HCT116 (cell line): ENCODE measurements around the gene LINGO1.

Experiments
- CBX3 ChIP-seq: IDR thresholded peaks from 2 replicates; pipeline ENCODE4 v1.6.1; 2012; ENCODE audit warnings: low read depth
- CEBPB ChIP-seq: IDR thresholded peaks from 2 replicates; pipeline ENCODE4 v1.6.1; 2012; ENCODE audit warnings: low read depth
- CTCF ChIP-seq, 3 experiments: fragments of 200-600 bp in 1 of 3; sonication (generic) in 1 of 3; IDR thresholded peaks in 2 of 3; conservative IDR thresholded peaks in 1 of 3; 2 replicates each; pipeline ENCODE4 v1.5.1; 2012 to 2017; ENCODE audit warnings: low read depth in 2 of 3, low read length in 2 of 3, antibody characterized with exemption in 1 of 3, borderline replicate concordance in 1 of 3, control low read depth in 1 of 3, mild to moderate bottlenecking in 1 of 3, mixed read lengths in 1 of 3, mixed run types in 1 of 3, moderate library complexity in 1 of 3; ENCODE audit not compliant: insufficient read depth in 1 of 3
- EZH2 ChIP-seq: fragments of 200-600 bp; sonication (generic); IDR thresholded peaks from 2 replicates; pipeline ENCODE4 v1.6.1; 2017; ENCODE audit warnings: antibody characterized with exemption, mixed run types
- EZH2phosphoT487 ChIP-seq: fragments of 200-600 bp; IDR thresholded peaks from 2 replicates; pipeline ENCODE4 v1.6.1; 2018; ENCODE audit warnings: antibody characterized with exemption, borderline replicate concordance
- FOSL1 ChIP-seq: IDR thresholded peaks from 2 replicates; pipeline ENCODE4 v1.6.1; 2012; ENCODE audit warnings: low read depth
- JUND ChIP-seq: IDR thresholded peaks from 2 replicates; pipeline ENCODE4 v1.6.1; 2012
- POLR2A ChIP-seq: IDR thresholded peaks from 2 replicates; pipeline ENCODE4 v1.7.0; 2011; ENCODE audit warnings: borderline replicate concordance; ENCODE audit not compliant: insufficient read depth, insufficient read length; ENCODE audit errors: extremely low read depth
- POLR2AphosphoS5 ChIP-seq: IDR thresholded peaks from 2 replicates; pipeline ENCODE4 v1.6.1; 2011; ENCODE audit warnings: mild to moderate bottlenecking, low read depth, low read length, moderate library complexity
- RAD21 ChIP-seq: IDR thresholded peaks from 2 replicates; pipeline ENCODE4 v1.6.1; 2012; ENCODE audit warnings: low read depth, mild to moderate bottlenecking
- SIN3A ChIP-seq: IDR thresholded peaks from 2 replicates; pipeline ENCODE4 v1.6.1; 2012; ENCODE audit warnings: low read depth
- SRF ChIP-seq: IDR thresholded peaks from 2 replicates; pipeline ENCODE4 v1.6.1; 2012; ENCODE audit warnings: low read depth
- ZBTB33 ChIP-seq: IDR thresholded peaks from 2 replicates; pipeline ENCODE4 v1.6.1; 2011; ENCODE audit warnings: mild to moderate bottlenecking, low read length, moderate library complexity; ENCODE audit not compliant: insufficient replicate concordance; ENCODE audit errors: extremely low read depth
- ZFX ChIP-seq: fragments of 450-650 bp; IDR thresholded peaks from 2 replicates; pipeline ENCODE4 v1.6.1; 2017

- TF ChIP-seq POLR2A (no peak), CEBPB (no peak), ZFX (no peak), POLR2AphosphoS5 (no peak), CTCF (IDR thresholded peaks at IDR 0.05 in 2 of 3, conservative IDR thresholded peaks at IDR 0.05 in 1 of 3; ENCODE audit: borderline replicate concordance in 1 of 3, insufficient read depth in 1 of 3, low read depth in 2 of 3, low read length in 2 of 3) (no peak), EZH2 (no peak), SIN3A (no peak), JUND (no peak), ZBTB33 (no peak), EZH2phosphoT487 (no peak), SRF (no peak), CBX3 (no peak), FOSL1 (no peak), RAD21 (no peak)
Measured at GRCh38 chr15:77602800-77603199, 29.9 kb downstream of the LINGO1 start.
